NCI-H2227 treated with DMSO at 0.1 percent for 48 hours (cell line): ENCODE measurements around the gene MT1H.
"Not testable (repeated sequence)": the region's sequence is repeated elsewhere in the genome, so short reads cannot be mapped to it uniquely, and the experiment has no call there.

Source experiments
- DNase-seq: peaks from one replicate; lab custom pipeline; 2025; lab: John Stamatoyannopoulos, UW

MT1H gene

DNA sequence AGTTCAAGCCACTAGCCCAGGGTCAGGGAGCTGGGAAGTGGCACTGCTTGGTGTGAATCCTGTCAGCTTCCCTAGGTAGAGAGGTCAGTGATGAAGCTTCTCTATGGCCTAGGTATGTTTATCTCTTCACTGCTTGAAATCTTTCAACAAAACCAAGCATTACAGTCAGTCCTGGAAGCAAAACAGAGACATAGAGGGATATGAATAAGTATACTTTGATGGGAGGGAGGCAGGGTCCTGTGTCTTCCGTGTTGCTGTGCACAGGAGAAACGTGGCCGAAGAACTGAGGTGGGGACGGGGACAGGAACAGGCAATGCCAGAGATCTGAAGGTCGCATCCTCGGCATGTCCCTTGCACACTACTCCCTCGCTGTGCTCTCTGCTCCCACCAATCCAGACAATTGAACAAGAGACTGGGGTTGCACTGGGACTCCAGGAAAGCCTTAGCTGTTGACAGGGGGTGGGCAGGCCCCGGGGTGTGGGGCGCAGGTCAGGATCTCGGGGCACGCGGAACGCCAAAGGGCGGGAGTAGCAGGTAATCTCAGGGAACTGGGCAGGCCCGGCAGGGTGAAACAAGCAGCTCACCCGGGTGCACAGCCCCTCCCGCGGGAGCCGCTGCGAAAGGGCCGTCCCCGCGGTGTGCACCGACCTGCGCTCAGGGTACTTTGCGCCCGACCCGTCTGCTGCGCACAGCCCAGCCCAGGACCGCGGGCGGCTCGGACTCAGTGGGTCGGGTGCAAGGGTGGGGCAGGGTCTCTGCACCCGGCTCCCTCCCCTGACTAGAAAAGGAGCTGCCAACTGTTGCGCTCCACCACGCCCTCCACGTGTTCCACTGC lies at the start of gene MT1H:
Gene MT1H (plus strand): TSS at position 810 of the 835 bp plus-strand sequence. CDS start 71 bp downstream, outside the sequence.
- no peak for DNase-seq

DNA sequence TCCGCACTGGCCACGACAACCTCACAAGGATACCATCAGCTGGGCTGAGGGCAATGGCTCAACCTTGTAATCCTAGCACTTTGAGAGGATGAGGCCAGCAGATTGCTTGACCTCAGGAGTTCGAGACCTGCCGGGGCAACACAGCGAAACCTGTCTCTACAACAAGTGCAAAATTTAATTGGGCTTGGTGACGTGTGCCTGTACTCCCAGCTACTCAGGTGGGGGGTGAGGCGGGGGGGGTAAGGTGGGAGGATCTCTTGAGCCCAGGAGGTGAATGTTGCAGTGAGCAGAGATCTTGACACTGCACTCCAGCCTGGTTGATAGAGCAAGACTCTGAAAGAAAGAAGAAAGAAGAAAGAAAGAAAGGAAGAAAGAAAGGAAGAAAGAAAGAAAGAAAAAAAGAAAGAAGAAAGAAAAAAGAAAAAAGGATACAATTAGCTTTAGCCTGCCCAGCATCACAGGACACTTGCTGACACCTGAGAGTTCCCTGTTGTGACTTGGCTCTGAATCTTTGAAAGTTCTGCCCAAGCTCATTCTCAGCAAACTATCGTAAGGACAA lies 49.2 kb upstream of the MT1H start:
- DNase-seq, result no peak

- not testable (repeated sequence) for DNase-seq
Measured at GRCh38 chr16:56621665-56622445, 47.8 kb upstream of the MT1H start.

DNA sequence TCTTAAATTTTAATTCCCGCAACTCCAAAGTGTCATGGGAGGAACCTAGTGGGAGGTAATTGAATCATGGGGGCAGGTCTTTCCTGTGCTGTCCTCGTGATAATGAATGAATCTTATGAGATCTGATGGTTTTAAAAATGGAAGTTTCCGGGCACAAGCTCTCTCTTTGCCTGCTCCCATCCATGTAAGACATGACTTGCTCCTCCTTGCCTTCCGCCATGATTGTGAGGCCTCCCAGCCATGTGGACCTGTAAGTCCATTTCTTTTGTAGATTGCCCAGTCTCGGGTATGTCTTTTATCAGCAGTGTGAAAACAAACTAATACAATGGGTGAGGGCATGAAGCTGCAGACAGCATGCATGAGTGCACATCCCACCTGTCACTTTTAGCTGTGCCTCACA lies 46.4 kb upstream of the MT1H start:
- DNase-seq, result not testable (repeated sequence)

DNA sequence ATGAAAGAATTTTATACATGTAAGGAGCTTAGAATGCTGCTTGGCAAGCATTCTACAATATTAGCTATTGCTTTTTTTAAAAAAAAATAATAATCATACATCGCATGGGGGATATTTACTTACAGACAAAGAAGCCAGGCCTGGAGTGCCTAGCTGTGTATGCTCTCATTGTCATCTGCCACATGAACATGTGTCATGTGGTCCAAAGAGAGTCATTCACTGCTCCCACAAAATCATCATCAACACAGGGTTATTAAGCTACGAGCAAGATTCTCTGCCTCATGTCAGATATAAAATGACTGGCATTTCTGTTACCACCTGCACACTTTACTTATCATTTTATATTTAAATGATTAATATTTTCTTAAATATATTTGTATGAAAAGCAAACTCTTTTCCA lies 46.0 kb upstream of the MT1H start:
- DNase-seq, result no peak

GRCh38 chr16:56625140-56625942 lies 44.3 kb upstream of the MT1H start, which contains the start of gene MT1E:
TSS of gene MT1E (plus strand) at chr16:56625781. CDS start at chr16:56625852, 71 bp downstream.
- peak; percentile 34 for DNase-seq

DNA sequence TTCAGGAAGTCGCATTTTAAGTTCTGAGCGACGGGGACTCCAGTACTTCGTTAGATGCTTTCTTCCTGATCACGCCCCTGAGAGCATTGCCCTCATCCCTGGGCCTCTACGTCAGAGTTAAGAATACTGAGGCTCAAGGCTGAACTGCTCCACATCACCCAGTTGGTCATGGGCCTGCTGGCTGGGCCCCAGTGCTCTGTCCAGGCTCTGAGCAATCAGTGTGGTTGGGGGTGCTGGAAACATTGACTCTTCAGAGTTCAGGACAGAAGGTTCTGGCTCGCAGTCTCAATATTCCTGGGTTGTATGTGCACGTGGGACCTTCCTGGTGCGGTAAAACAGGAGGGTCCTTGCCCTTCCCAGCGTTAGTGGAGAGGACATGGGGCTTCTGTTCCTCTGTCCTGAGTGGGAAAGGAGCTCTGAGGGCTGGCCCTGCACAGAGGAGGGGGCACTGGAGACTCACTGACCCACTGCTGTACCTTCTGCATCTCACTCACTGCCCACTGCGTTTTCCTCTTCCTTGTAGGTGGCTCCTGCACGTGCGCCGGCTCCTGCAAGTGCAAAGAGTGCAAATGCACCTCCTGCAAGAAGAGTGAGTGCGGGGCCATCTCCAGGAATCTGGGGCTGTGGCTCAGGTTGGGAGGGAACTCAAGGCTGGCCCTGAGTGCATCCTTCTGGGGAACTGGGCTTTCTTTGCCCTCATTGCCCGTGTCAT lies 43.5 kb upstream of the MT1H start:
- DNase-seq, result no peak

DNA sequence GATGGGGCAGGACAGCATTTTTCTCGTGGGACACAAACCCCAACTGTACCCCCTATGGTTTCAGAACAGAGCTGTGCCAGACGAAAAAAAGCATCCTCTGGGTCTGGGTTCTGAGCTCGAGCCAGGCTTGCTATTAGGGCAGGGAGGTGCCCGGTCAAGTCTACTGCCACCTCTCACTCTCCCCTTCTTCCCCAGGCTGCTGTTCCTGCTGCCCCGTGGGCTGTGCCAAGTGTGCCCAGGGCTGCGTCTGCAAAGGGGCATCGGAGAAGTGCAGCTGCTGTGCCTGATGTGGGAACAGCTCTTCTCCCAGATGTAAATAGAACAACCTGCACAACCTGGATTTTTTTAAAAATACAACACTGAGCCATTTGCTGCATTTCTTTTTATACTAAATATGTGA lies 42.9 kb upstream of the MT1H start:
- no peak for DNase-seq

DNA sequence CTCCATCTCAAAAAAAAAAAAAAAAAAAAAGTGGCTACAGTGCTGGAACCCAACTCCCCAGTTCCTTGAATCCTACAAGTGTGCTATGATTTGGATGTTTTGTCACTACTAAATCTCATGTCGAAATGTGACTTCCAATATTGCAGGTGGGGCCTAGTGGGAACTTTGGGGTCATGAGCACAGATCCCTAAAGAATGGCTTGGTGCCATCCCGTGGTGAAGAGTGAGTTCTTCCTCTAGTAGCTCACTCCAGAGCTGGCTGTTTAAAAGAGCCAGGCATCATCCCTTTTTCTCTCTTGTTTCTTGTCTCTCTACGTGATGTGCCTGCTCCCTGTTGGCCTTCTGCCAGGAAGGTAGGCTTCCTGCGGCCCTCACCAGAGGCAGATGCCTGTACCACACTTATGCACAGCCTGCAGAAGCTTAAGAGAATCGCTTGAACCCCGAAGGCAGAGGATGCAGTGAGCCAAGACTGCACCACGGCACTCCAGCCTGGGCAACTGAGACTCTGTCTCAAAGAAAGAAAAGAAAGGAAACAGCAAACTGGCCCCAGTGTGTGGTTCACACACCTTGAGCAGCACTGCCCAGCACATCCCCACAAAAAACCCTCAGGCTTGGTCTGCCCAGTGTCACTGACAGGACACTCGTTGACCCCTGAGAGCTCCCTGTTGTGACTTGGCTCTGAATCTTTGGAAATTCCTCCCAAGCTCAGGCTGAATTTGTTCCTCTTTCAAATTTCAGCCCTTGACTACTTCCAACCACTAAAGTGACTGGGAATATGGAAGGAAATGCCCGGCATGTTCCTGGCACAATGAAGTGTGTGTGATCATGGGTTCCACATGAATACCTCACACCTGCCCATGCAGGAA lies 40.9 kb upstream of the MT1H start:
- no peak for DNase-seq

- no peak for DNase-seq
Measured at GRCh38 chr16:56629531-56629930, 40.1 kb upstream of the MT1H start.

- DNase-seq, result no peak
Measured at GRCh38 chr16:56630134-56630533, 39.5 kb upstream of the MT1H start.

DNA sequence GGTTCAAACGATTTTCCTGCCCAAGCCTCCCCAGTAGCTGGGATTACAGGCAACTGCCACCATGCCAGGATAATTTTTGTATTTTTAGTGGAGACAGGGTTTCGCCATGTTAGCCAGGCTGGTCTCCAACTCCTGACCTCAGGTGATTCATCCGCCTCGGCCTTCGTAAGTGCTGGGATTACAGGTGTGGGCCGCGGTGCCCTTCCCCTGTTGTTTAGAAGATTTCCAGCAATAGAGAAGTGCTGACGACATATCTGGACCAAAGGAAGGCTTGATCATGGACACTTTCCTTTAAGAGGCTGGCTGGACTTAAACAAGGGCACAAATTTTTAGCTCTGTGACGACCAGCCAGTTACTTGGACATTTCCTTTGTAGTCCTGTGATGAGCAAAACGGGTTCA lies 38.4 kb upstream of the MT1H start:
- no peak for DNase-seq

DNA sequence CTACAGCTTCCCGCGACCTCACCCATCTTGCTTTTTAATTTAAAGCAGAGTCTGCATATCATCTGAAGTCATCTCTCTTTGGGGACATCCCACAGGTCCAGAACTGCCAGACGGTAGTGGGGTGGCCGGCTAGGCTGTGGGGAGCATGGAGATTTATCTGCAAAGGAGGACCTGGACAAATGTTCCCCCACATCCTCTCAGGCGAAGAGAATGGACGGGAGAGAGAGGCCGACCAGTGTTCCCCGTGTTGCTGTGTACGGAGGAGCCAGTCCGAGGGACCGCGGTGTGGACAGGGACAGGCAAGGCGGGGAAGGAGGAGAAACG lies 37.8 kb upstream of the MT1H start:
- DNase-seq, result no peak

DNA sequence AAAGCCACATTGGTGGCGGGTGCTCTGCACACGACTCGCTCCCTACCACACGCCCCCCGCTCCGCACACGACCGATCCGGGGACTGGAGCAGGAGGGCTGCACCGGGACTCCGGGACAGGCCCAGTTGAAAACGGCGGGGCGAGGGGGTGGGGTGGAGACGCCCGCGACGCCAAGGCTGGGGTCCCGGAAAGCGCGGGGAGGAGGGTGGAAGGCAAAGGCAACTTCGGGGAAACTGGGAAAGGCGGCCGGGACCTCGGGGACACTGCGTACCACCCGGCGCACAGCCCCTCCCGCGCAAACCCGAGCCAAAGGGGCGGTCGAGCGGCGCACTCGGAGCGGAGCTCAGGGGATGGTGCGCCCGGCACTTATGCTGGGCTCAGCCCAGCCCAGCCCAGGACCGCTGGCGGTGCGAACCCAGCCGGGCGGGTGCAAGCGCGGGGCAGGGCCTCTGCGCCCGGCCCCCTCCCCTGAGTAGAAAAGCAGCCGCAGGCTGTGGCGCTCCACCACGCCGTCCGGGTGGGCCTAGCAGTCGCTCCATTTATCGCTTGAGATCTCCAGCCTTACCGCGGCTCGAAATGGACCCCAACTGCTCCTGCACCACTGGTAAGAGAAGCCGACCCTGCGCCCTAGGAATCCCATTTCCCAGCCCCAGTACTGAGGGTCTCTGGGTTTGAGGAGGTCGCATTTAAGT lies 37.3 kb upstream of the MT1H start, which contains the start of gene MT1M:
Gene MT1M (plus strand): TSS at position 504 of the 692 bp plus-strand sequence. CDS start 73 bp downstream, at position 577.
- peak; percentile 48 for DNase-seq

GRCh38 chr16:56632848-56633365 lies 36.7 kb upstream of the MT1H start:
- DNase-seq, result no peak

DNA sequence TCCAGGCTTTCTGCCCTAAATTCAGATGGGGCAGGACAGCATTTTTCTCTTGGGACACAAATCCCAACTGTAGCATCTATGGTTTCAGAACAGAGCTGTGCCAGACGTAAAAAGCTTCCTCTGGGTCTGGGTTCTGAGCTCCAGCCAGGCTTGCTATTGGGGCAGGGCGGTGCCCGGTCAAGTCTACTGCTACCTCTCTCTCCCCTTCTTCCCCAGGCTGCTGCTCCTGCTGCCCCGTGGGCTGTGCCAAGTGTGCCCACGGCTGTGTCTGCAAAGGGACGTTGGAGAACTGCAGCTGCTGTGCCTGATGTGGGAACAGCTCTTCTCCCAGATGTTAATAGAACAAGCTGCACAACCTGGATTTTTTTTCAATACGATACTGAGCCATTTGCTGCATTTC lies 36.1 kb upstream of the MT1H start:
- no peak for DNase-seq

DNA sequence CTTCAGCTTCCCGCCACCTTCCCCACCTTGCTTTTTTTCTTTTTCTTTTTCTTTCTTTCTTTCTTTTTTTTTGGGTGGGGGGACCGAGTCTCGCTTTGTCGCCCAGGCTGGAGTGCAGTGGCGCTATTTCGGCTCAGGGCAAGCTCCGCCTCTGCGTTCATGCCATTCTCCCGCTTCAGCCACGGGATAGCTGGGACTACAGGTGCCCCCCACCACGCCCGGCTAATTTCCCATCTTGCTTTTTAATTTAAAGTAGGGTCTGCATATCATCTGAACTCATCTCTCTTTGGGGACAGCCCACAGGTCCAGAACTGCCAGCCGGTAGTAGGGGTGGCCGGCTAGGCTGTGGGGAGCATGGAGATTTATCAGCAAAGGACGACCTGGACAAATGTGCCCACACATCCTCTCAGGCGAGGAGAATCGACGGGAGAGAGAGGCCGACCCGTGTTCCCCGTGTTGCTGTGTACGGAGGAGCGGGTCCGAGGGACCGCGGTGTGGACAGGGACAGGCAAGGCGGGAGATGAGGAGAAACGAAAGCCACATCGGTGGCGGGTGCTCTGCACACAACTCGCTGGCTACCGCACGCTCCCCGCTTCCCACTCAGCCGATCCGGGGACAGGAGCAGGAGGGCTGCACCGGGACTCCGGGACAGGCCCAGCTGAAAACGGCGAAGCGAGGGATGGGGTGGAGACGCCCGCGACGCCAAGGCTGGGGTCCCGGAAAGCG lies 34.7 kb upstream of the MT1H start:
- no peak for DNase-seq

DNA sequence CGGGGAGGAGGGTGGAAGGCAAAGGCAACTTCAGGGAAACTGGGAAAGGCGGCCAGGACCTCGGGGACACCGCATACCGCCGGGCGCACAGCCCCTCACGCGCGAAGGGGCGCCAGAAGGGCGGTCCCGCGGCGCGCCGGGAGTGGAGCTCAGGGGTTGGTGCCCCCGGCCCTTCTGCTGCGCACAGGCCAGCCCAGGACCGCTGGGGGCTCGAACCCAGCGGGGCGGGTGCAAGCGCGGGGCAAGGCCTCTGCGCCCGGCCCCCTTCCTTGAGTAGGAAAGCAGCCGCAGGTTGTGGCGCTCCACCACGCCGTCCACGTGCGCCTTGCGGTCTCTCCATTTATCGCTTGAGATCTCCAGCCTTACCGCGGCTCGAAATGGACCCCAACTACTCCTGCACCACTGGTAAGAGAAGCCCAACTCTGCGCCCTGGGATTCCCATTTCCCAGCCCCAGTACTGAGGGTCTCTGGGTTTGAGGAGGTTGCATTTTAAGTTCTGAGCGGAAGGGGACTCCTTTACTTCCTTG lies 34.1 kb upstream of the MT1H start:
- DNase-seq, result no peak
